ENCODE results near the gene TXLNG. TPM values are rescaled to one million over a fixed set of nuclear protein-coding genes. Genes with fewer than 3 reads are reported as not detected.

TXLNG gene
- total RNA-seq, 1 experiment from 2014 or later = 31.1 TPM

DNA sequence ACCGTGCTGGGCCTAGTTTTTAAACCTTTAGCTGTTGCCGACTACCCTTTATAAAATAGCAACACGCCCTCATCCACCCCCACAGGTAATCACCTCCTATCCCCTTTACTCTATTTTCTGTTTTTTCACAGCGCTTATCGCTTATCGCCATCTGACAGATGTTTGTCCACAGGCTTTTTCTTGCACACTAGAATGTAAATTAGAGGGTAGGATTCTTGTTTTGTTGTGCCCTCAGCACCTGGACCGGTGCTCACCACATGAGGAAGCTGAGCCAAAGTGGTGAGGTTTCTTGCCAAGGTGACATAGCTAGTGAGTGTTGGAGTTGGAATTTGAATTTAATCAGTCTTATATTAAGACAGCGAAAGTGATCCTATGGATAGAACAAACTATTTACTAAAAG is 86.8 kb downstream of the TXLNG start (continued):
- TF ChIP-seq AFF4 (CRISPR knock-in tag; IDR thresholded peaks at IDR 0.05; ENCODE audit: borderline replicate concordance) (no peak), ERG (CRISPR knock-in tag; IDR thresholded peaks at IDR 0.05) (no peak), RORB (CRISPR knock-in tag; IDR thresholded peaks at IDR 0.05) (no peak), ZNF396 (CRISPR knock-in tag; IDR thresholded peaks at IDR 0.05; ENCODE audit: borderline replicate concordance) (no peak)
- TF ChIP-seq, protein P1, sequence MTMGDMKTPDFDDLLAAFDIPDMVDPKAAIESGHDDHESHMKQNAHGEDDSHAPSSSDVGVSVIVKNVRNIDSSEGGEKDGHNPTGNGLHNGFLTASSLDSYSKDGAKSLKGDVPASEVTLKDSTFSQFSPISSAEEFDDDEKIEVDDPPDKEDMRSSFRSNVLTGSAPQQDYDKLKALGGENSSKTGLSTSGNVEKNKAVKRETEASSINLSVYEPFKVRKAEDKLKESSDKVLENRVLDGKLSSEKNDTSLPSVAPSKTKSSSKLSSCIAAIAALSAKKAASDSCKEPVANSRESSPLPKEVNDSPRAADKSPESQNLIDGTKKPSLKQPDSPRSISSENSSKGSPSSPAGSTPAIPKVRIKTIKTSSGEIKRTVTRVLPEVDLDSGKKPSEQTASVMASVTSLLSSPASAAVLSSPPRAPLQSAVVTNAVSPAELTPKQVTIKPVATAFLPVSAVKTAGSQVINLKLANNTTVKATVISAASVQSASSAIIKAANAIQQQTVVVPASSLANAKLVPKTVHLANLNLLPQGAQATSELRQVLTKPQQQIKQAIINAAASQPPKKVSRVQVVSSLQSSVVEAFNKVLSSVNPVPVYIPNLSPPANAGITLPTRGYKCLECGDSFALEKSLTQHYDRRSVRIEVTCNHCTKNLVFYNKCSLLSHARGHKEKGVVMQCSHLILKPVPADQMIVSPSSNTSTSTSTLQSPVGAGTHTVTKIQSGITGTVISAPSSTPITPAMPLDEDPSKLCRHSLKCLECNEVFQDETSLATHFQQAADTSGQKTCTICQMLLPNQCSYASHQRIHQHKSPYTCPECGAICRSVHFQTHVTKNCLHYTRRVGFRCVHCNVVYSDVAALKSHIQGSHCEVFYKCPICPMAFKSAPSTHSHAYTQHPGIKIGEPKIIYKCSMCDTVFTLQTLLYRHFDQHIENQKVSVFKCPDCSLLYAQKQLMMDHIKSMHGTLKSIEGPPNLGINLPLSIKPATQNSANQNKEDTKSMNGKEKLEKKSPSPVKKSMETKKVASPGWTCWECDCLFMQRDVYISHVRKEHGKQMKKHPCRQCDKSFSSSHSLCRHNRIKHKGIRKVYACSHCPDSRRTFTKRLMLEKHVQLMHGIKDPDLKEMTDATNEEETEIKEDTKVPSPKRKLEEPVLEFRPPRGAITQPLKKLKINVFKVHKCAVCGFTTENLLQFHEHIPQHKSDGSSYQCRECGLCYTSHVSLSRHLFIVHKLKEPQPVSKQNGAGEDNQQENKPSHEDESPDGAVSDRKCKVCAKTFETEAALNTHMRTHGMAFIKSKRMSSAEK (CRISPR knock-in tag; IDR thresholded peaks at IDR 0.05; ENCODE audit: borderline replicate concordance) = no peak
- TF ChIP-seq, protein P2, sequence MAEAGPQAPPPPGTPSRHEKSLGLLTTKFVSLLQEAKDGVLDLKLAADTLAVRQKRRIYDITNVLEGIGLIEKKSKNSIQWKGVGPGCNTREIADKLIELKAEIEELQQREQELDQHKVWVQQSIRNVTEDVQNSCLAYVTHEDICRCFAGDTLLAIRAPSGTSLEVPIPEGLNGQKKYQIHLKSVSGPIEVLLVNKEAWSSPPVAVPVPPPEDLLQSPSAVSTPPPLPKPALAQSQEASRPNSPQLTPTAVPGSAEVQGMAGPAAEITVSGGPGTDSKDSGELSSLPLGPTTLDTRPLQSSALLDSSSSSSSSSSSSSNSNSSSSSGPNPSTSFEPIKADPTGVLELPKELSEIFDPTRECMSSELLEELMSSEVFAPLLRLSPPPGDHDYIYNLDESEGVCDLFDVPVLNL (CRISPR knock-in tag; IDR thresholded peaks at IDR 0.05; ENCODE audit: borderline replicate concordance, low read depth) = no peak

- Mint-ChIP-seq H3K4me3 (no peak overlapping the region), H3K4me1 (peaks cover 16% of the 10 kb centered on the region), H3K9me3 (no peaks in the 10 kb centered on the region), H3K27ac (no peak overlapping the region), H3K36me3 (no peaks in the 10 kb centered on the region), H3K27me3 (ENCODE audit: low read depth) (no peaks in the 10 kb centered on the region)
- DNase-seq (ENCODE audit: low spot score) = no peak
- ChIA-PET POLR2A (no interaction called here), CTCF (no interaction called here)
- no peak for TF ChIP-seq NR2C2 (CRISPR knock-in tag; IDR thresholded peaks at IDR 0.05)
- TF ChIP-seq CREB1 (CRISPR knock-in tag; IDR thresholded peaks at IDR 0.05) = no peak
- no peak for TF ChIP-seq RORB (CRISPR knock-in tag; IDR thresholded peaks at IDR 0.05)
- TF ChIP-seq, protein P3, sequence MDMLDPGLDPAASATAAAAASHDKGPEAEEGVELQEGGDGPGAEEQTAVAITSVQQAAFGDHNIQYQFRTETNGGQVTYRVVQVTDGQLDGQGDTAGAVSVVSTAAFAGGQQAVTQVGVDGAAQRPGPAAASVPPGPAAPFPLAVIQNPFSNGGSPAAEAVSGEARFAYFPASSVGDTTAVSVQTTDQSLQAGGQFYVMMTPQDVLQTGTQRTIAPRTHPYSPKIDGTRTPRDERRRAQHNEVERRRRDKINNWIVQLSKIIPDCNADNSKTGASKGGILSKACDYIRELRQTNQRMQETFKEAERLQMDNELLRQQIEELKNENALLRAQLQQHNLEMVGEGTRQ (CRISPR knock-in tag; IDR thresholded peaks at IDR 0.05) = no peak
- no peak for ATAC-seq
Measured at GRCh38 chrX:16874458-16875095, 88.3 kb downstream of the TXLNG start.

DNA sequence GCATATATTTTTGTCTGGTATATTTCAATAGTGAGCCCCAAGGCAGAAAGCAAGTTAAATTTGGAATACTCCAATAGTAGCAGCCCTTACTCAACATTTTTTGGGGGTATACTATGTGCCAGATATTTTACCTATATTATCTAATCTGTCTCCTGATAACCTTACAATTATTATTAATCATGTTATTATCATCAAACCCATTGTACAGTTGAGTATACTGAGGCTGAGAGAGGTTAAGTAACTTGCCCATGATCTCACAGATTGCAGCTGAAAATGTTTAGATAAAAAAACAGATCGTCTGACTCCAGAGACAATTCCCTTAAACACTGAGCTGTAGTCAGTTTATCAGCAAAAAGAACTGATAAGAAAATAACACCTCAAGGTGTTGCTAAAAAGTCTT is 90.4 kb downstream of the TXLNG start:
- Mint-ChIP-seq H3K36me3 (no peaks in the 10 kb centered on the region), H3K4me3 (no peak overlapping the region), H3K4me1 (peaks cover 12% of the 10 kb centered on the region), H3K27me3 (ENCODE audit: low read depth) (no peaks in the 10 kb centered on the region), H3K9me3 (no peaks in the 10 kb centered on the region), H3K27ac (no peak overlapping the region)
- ATAC-seq (no peak), DNase-seq (ENCODE audit: low spot score) (no peak)
- ChIA-PET POLR2A (no interaction called here), CTCF (no interaction called here)
- TF ChIP-seq ZNF263 (CRISPR knock-in tag; IDR thresholded peaks at IDR 0.05; ENCODE audit: low read depth) = no peak
- TF ChIP-seq ZNF219 (CRISPR knock-in tag; IDR thresholded peaks at IDR 0.05; ENCODE audit: borderline replicate concordance) = no peak
- no peak for TF ChIP-seq FOXJ3 (CRISPR knock-in tag; IDR thresholded peaks at IDR 0.05; ENCODE audit: borderline replicate concordance)

Measured in WTC11 (cell line).